OCI-LY7 (cell line): ENCODE data around the gene DHRS7C. TPM values are rescaled to one million over a fixed set of nuclear protein-coding genes. Genes with fewer than 3 reads are reported as not detected.

Experiments
- BruUV-seq: library from RNA; stranded (reverse); fragments of 400-500 nt; replicated peaks from 2 replicates; lab custom pipeline; 2021; lab: Mats Ljungman, UMichigan
- CTCF ChIA-PET: fragments of 300-600 bp; sonication (Branson Sonifier 250); formaldehyde crosslinking; loops from one replicate; lab custom pipeline; 2022; ENCODE audit warnings: antibody characterized with exemption; ENCODE audit not compliant: unreplicated experiment; lab: Charles Lee
- POLR2A ChIA-PET: fragments of 300-600 bp; sonication (Branson Sonifier 250); formaldehyde crosslinking; loops from one replicate; lab custom pipeline; 2022; ENCODE audit warnings: antibody characterized with exemption; lab: Charles Lee
- DNase-seq: peaks from one replicate; pipeline ENCODE4 v3.0.0-alpha.2; 2015; ENCODE audit warnings: low spot score
- H2AFZ ChIP-seq: fragments of 200-600 bp; sonication (generic), shearing (Covaris generic); 2 replicates; pipeline ENCODE4 v1.6.1; 2014; ENCODE audit warnings: mild to moderate bottlenecking, antibody characterized with exemption, low read length, moderate library complexity
- H3K27ac ChIP-seq: fragments of 200-600 bp; sonication (generic); 2 replicates; pipeline ENCODE4 v1.5.1; 2014; ENCODE audit warnings: mixed run types, low read depth, mild to moderate bottlenecking, moderate library complexity, low read length, inconsistent platforms; ENCODE audit not compliant: poor library complexity, severe bottlenecking
- H3K36me3 ChIP-seq: fragments of 200-600 bp; sonication (generic); 2 replicates; pipeline ENCODE4 v1.6.1; 2014; ENCODE audit warnings: mild to moderate bottlenecking, antibody characterized with exemption, low read length, moderate library complexity, mixed read lengths; ENCODE audit not compliant: insufficient read depth
- H3K4me1 ChIP-seq: fragments of 200-600 bp; sonication (generic); 2 replicates; pipeline ENCODE4 v1.5.1; 2014; ENCODE audit warnings: mild to moderate bottlenecking, low read length; ENCODE audit not compliant: insufficient read depth, poor library complexity, severe bottlenecking
- H3K4me2 ChIP-seq: fragments of 200-600 bp; sonication (generic); 2 replicates; pipeline ENCODE4 v1.6.1; 2014; ENCODE audit warnings: mild to moderate bottlenecking, low read length
- H3K4me3 ChIP-seq: fragments of 200-600 bp; sonication (generic); 2 replicates; pipeline ENCODE4 v1.5.1; 2014; ENCODE audit warnings: mild to moderate bottlenecking, low read depth, low read length; ENCODE audit not compliant: poor library complexity, severe bottlenecking
- H3K79me2 ChIP-seq: fragments of 200-600 bp; sonication (generic); 2 replicates; pipeline ENCODE4 v1.6.1; 2016; ENCODE audit warnings: low read depth, mild to moderate bottlenecking, low read length, moderate library complexity, mixed read lengths; ENCODE audit not compliant: insufficient read depth
- H3K9me2 ChIP-seq: fragments of 200-600 bp; sonication (generic); 2 replicates; pipeline ENCODE4 v1.6.1; 2016; ENCODE audit warnings: mild to moderate bottlenecking, low read length, mixed read lengths; ENCODE audit not compliant: insufficient read depth
- H3K9me3 ChIP-seq: fragments of 200-600 bp; sonication (generic); 2 replicates; pipeline ENCODE4 v1.6.1; 2014; ENCODE audit warnings: mild to moderate bottlenecking, mixed run types, low read length, mixed read lengths
- H4K20me1 ChIP-seq: fragments of 200-600 bp; sonication (generic); 2 replicates; pipeline ENCODE4 v1.6.1; 2014; ENCODE audit warnings: mild to moderate bottlenecking, antibody characterized with exemption, low read length, moderate library complexity, mixed read lengths; ENCODE audit not compliant: insufficient read depth
- EZH2phosphoT487 ChIP-seq: fragments of 200-600 bp; sonication (generic); IDR thresholded peaks from 2 replicates; pipeline ENCODE4 v1.6.1; 2018; ENCODE audit warnings: low read depth, borderline replicate concordance, mild to moderate bottlenecking, mixed run types, antibody characterized with exemption, low read length, moderate library complexity, mixed read lengths
- intact Hi-C: fragments of 100-400 bp; cut with micrococcal nuclease; formaldehyde crosslinking; loops from one replicate; pipeline ENCODE4 v1.10.0; 2022; ENCODE audit not compliant: unreplicated experiment
- total RNA-seq, 2 experiments: library from RNA; depleted of rRNA in 1 of 2; stranded (reverse); fragments of >200 nt in 1 of 2; shearing (Covaris generic) in 1 of 2; gene quantifications; 2 replicates each; pipeline ENCODE4 v1.2.3, GENCODE V29; 2014 to 2022
- TF ChIP-seq, protein P1 (sequence below): fragments of 200-600 bp; sonication (generic); conservative IDR thresholded peaks from 2 replicates; pipeline ENCODE4 v1.5.1; 2014; ENCODE audit warnings: mild to moderate bottlenecking, antibody characterized with exemption, low read length, moderate library complexity, mixed read lengths

Gene DHRS7C
- total RNA-seq, 2 experiments from 2014 or later, result not detected

DNA sequence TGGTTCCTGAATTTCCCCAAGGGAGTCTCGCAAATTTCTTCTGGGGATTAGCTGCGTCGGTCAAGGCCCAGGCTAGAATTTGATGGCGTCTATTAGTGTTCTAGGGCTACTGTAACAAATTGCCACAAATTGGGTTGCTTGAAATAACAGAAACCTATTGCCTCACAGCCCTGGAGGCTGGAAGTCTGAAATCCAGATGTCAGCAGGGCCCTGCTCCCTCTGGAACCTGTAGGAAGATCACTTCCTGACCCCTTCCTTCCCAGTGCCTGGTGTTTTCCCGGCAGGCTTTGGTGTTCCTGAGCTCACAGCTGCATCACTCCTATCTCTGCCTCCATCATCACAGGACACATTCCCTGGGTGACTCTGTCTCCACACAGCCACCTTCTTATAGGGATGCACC is 24.4 kb downstream of the DHRS7C start:
- no peak overlapping the region for H3K27ac ChIP-seq
- H4K20me1 ChIP-seq, result no peaks in the 10 kb centered on the region
- no TSS peak for BruUV-seq
- H3K79me2 ChIP-seq, result no peaks in the 10 kb centered on the region
- no peak overlapping the region for H2AFZ ChIP-seq
- TF ChIP-seq, protein P1, sequence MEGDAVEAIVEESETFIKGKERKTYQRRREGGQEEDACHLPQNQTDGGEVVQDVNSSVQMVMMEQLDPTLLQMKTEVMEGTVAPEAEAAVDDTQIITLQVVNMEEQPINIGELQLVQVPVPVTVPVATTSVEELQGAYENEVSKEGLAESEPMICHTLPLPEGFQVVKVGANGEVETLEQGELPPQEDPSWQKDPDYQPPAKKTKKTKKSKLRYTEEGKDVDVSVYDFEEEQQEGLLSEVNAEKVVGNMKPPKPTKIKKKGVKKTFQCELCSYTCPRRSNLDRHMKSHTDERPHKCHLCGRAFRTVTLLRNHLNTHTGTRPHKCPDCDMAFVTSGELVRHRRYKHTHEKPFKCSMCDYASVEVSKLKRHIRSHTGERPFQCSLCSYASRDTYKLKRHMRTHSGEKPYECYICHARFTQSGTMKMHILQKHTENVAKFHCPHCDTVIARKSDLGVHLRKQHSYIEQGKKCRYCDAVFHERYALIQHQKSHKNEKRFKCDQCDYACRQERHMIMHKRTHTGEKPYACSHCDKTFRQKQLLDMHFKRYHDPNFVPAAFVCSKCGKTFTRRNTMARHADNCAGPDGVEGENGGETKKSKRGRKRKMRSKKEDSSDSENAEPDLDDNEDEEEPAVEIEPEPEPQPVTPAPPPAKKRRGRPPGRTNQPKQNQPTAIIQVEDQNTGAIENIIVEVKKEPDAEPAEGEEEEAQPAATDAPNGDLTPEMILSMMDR, result no peak
- no peak for TF ChIP-seq EZH2phosphoT487
- POLR2A ChIA-PET, result no interaction called here
- no peak overlapping the region for H3K4me3 ChIP-seq
- H3K9me2 ChIP-seq, result no peaks in the 10 kb centered on the region
- intact Hi-C loops, result no loop called here
- no peaks in the 10 kb centered on the region for H3K4me1 ChIP-seq
- H3K4me2 ChIP-seq, result no peak overlapping the region
- DNase-seq, result no peak
- H3K36me3 ChIP-seq, result no peaks in the 10 kb centered on the region
- CTCF ChIA-PET, result no interaction called here
- H3K9me3 ChIP-seq, result no peaks in the 10 kb centered on the region

GRCh38 chr17:9765322-9765721 is 26.1 kb downstream of the DHRS7C start:
- no peak overlapping the region for H3K27ac ChIP-seq
- H3K4me3 ChIP-seq, result no peak overlapping the region
- no peaks in the 10 kb centered on the region for H3K79me2 ChIP-seq
- H2AFZ ChIP-seq, result no peak overlapping the region
- H3K4me1 ChIP-seq, result no peaks in the 10 kb centered on the region
- TF ChIP-seq EZH2phosphoT487, result no peak
- TF ChIP-seq, protein P1, result no peak
- no peaks in the 10 kb centered on the region for H4K20me1 ChIP-seq
- H3K9me2 ChIP-seq, result no peaks in the 10 kb centered on the region
- BruUV-seq, result no TSS peak
- H3K36me3 ChIP-seq, result no peaks in the 10 kb centered on the region
- intact Hi-C loops, result no loop called here
- H3K9me3 ChIP-seq, result no peaks in the 10 kb centered on the region
- no peak for DNase-seq
- ChIA-PET POLR2A (no interaction called here), CTCF (no interaction called here)
- H3K4me2 ChIP-seq, result no peak overlapping the region

DNA sequence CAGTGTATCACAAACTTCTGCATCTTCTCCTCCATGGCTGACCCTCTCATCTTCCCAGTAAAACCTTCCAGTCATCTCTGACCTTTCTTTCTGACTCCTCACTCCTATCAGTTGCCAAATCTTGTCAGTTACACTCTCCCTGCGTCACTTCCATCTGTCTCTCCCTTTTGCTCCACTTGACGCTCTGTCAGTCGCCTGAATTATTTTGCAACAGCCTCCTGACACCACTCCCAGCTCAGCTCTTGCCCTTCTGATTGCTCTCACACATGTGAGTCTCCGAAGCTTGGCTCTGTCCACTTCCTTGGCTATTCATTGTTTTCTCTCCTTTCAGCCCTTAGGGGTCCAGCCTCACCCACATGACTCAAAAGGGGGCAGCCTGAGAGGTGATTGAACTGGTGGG is 27.7 kb downstream of the DHRS7C start:
- H3K36me3 ChIP-seq, result no peaks in the 10 kb centered on the region
- no peak for DNase-seq
- intact Hi-C loops, result no loop called here
- ChIA-PET CTCF (no interaction called here), POLR2A (no interaction called here)
- no peaks in the 10 kb centered on the region for H4K20me1 ChIP-seq
- no peaks in the 10 kb centered on the region for H3K4me1 ChIP-seq
- no peaks in the 10 kb centered on the region for H3K79me2 ChIP-seq
- H3K9me2 ChIP-seq, result no peaks in the 10 kb centered on the region
- no peak overlapping the region for H3K27ac ChIP-seq
- no peak overlapping the region for H2AFZ ChIP-seq
- no peak overlapping the region for H3K4me2 ChIP-seq
- no TSS peak for BruUV-seq
- no peak overlapping the region for H3K4me3 ChIP-seq
- H3K9me3 ChIP-seq, result no peaks in the 10 kb centered on the region
- TF ChIP-seq, protein P1, result no peak
